Transverse colon (tissue), 4 donors: ENCODE results near the gene SCAI. TPM values are rescaled to one million over a fixed set of nuclear protein-coding genes. Genes with fewer than 3 reads are reported as not detected.

Experiments
- DNase-seq: peaks from one replicate; pipeline ENCODE4 v3.0.0-alpha.2; 2019
- H3K27ac ChIP-seq, 4 donors: fragments of 200-600 bp; sonication (generic); 2 replicates each; pipeline ENCODE4 v1.5.1; 2016 to 2018; ENCODE audit warnings: inconsistent platforms in 4 of 4
- H3K27me3 ChIP-seq: fragments of 200-600 bp; sonication (generic); 2 replicates; pipeline ENCODE4 v1.5.1; 2017; ENCODE audit warnings: inconsistent platforms
- H3K36me3 ChIP-seq, 4 donors: fragments of 200-600 bp; sonication (generic); 2 replicates each; pipeline ENCODE4 v1.5.1; 2017 to 2019; ENCODE audit warnings: inconsistent platforms in 4 of 4
- H3K4me1 ChIP-seq, 4 donors: fragments of 200-600 bp; sonication (generic); 2 replicates each; pipeline ENCODE4 v1.5.1; 2017 to 2020; ENCODE audit warnings: inconsistent platforms in 4 of 4
- H3K4me3 ChIP-seq, 4 donors: fragments of 200-600 bp; sonication (generic); 1 replicate in 1 of 4; 2 replicates in 3 of 4; pipeline versions ENCODE4 v1.5.1 to v1.6.1; 2017 to 2019; ENCODE audit warnings: inconsistent platforms in 4 of 4
- H3K9me3 ChIP-seq, 2 donors: fragments of 200-600 bp; sonication (generic); 2 replicates each; pipeline ENCODE4 v1.5.1; 2017 to 2019; ENCODE audit warnings: inconsistent platforms in 2 of 2
- EP300 ChIP-seq: sonication (generic); formaldehyde crosslinking; IDR thresholded peaks from one replicate; pipeline ENCODE4 v1.6.1; 2017; ENCODE audit warnings: antibody characterized with exemption, low read depth
- POLR2A ChIP-seq: fragments of 450-650 bp; IDR thresholded peaks from one replicate; pipeline ENCODE4 v1.6.1; 2016; ENCODE audit warnings: antibody characterized with exemption, mild to moderate bottlenecking, moderate library complexity
- POLR2AphosphoS5 ChIP-seq, 3 donors: sonication (generic); formaldehyde crosslinking; IDR thresholded peaks; one replicate each; pipeline ENCODE4 v1.6.1; 2016; ENCODE audit warnings: antibody characterized with exemption in 3 of 3
- WGBS, 2 donors: methylation state at CpG; one replicate each; pipeline ENCODE4 v1.1.5; 2018; ENCODE audit warnings: low coverage in 1 of 2; 5-methylcytosine and 5-hydroxymethylcytosine counted together
- in situ Hi-C, 4 donors: fragments of 200-750 bp; cut with MboI; loops; one replicate each; pipeline versions ENCODE4 v1.15.0 to v1.15.1; 2017; ENCODE audit warnings: low sequenced_read_pairs in 3 of 4, low pct_ligation_motif_present in 1 of 4, low pct_unique_long_range_greater_than_20kb in 1 of 4
- intact Hi-C: fragments of 100-400 bp; cut with DNase I; formaldehyde crosslinking; loops from one replicate; pipeline ENCODE4 v1.15.1; 2023; ENCODE audit warnings: low total_unique reads
- total RNA-seq, 4 donors: library from RNA; depleted of rRNA; stranded (reverse); fragments of >200 nt; gene quantifications; one replicate each; pipeline ENCODE4 v1.1.0, GENCODE V29; 2016
- TF ChIP-seq, protein P1 (sequence below), 5 experiments: fragments of 200-600 bp in 3 of 5; fragments of 450-650 bp in 2 of 5; sonication (generic) in 3 of 5; IDR thresholded peaks; 1 replicate in 2 of 5; 2 replicates in 3 of 5; pipeline ENCODE4 v1.5.1; 2016 to 2017; ENCODE audit warnings: antibody characterized with exemption in 5 of 5, inconsistent platforms in 3 of 5, mild to moderate bottlenecking in 2 of 5, moderate library complexity in 1 of 5

SCAI gene
- total RNA-seq, 4 donors from 2014 or later = 10.4 to 38.6 (median 13.2) TPM

DNA sequence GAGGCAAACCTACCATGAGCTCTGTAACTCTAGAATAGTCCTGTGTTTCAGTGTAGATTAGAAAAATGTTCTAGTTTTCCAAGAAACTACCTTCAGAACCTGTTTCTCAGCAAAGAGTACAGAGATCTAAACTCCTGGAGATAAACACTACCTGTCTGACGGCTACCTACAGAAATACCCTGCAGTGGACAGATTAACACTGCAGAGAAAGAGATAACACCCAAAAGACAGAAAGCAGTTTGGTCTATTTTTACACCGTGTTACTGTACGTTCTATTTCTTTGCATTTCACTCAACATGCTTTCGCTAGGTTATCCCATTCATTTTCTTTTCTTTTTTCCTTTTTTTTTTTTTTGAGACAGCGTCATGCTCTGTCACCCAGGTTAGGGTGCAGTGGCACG, 11.6 kb downstream of the SCAI start:
- intact Hi-C loops = no loop called here
- no peak for DNase-seq
- in situ Hi-C loops = loop anchor here in 3 of 4 donors (25.0 kb wide), 2 partner anchors 194 to 344 kb away; partner anchors contain the start of genes GOLGA1 (in 2 of the 3) and OLFML2A (in 2 of the 3)
- WGBS, 2 donors = 92 to 93% methylated on average over 5 to 6 of the region's 6 CpGs
- H3K27me3 ChIP-seq = no peaks in the 10 kb centered on the region
- H3K9me3 ChIP-seq = no peaks in the 10 kb centered on the region
- no peak overlapping the region for H3K27ac ChIP-seq
- H3K4me3 ChIP-seq = no peak overlapping the region
- no peak for TF ChIP-seq POLR2A
- TF ChIP-seq POLR2AphosphoS5 (IDR thresholded peaks at IDR 0.05) = no peak
- TF ChIP-seq, protein P1, sequence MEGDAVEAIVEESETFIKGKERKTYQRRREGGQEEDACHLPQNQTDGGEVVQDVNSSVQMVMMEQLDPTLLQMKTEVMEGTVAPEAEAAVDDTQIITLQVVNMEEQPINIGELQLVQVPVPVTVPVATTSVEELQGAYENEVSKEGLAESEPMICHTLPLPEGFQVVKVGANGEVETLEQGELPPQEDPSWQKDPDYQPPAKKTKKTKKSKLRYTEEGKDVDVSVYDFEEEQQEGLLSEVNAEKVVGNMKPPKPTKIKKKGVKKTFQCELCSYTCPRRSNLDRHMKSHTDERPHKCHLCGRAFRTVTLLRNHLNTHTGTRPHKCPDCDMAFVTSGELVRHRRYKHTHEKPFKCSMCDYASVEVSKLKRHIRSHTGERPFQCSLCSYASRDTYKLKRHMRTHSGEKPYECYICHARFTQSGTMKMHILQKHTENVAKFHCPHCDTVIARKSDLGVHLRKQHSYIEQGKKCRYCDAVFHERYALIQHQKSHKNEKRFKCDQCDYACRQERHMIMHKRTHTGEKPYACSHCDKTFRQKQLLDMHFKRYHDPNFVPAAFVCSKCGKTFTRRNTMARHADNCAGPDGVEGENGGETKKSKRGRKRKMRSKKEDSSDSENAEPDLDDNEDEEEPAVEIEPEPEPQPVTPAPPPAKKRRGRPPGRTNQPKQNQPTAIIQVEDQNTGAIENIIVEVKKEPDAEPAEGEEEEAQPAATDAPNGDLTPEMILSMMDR (IDR thresholded peaks at IDR 0.05) = no peak
- TF ChIP-seq EP300 = no peak
- H3K36me3 ChIP-seq = no peaks in the 10 kb centered on the region
- peaks cover 0 to 2% (median 0%) of the 10 kb centered on the region in 4 donors for H3K4me1 ChIP-seq

DNA sequence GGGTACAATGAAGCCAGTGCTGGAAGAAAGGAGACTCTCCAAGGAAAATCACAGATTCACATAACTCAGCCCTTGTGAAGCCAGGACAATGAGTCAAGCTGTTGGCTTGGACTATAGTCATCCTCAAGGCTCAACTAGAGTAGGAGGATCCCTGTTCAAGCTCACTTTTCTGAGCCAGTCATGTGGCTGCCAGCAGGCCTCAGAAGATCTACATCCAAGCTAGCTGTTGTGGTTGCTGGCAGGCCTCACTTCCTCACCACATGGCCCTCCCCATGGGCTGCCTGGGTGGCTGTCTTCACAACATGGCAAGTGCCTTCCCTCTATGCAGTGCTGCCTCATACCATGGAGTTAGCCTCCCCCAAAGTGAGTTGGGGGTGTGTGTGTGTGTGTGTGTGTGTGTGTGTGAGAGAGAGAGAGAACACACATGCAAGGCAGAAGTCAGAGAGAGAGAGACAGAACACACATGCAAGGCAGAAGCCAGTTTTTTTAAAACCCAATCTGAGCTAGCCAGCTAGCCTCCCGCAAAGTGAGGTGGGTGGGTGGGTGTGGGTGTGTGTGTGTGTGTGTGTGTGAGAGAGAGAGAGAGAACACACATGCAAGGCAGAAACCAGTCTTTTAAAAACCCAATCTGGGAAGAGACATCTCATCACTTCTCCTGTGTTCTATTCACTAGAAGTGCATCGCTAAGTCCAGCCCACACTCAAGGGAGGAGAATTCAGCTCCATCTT, 17.1 kb downstream of the SCAI start:
- in situ Hi-C loops = loop anchor here in 3 of 4 donors (25.0 kb wide), 2 partner anchors 189 to 339 kb away; partner anchors contain the start of genes GOLGA1 (in 2 of the 3) and OLFML2A (in 2 of the 3)
- Histone ChIP-seq H3K4me3 (no peak overlapping the region), H3K36me3 (no peaks in the 10 kb centered on the region), H3K27me3 (no peaks in the 10 kb centered on the region), H3K4me1 (peaks cover 0 to 16% (median 0%) of the 10 kb centered on the region in 4 donors), H3K27ac (peak overlapping the region in 3 of 4 donors; percentile 46 to 61 (median 46)), H3K9me3 (no peaks in the 10 kb centered on the region)
- 78 to 85% methylated on average over 1 to 2 of the region's 2 CpGs for WGBS, 2 donors
- peak; percentile 70 for DNase-seq
- TF ChIP-seq, protein P1 (IDR thresholded peaks at IDR 0.05) = no peak
- TF ChIP-seq POLR2AphosphoS5 (IDR thresholded peaks at IDR 0.05) = peak; percentile 31 to 67 (median 60)
- no peak for TF ChIP-seq EP300
- intact Hi-C loops = no loop called here

DNA sequence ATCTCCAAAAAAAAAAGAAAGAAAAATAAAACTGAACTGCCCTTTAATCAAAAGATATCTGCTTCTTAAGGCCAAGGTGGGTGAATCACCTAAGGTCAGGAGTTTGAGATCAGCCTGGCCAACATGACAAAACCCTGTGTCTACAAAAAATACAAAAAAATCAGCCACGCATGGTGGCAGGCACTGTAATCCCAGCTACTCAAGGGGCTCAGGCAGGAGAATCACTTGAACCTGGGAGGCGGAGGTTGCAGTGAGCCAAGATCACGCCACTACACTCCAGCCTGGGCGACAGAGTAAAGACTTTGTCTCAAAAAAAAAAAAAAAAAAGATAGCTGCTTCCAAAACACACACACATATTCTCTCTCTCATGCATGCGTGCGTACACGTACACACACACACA, 17.8 kb downstream of the SCAI start:
- Histone ChIP-seq H3K4me3 (no peak overlapping the region), H3K27ac (peak overlapping the region; percentile 36 to 61 (median 46)), H3K27me3 (no peaks in the 10 kb centered on the region), H3K4me1 (peaks cover 0 to 22% (median 0%) of the 10 kb centered on the region in 4 donors), H3K9me3 (no peaks in the 10 kb centered on the region), H3K36me3 (no peaks in the 10 kb centered on the region)
- DNase-seq = no peak
- 80 to 83% methylated on average over 5 to 7 of the region's 7 CpGs for WGBS, 2 donors
- in situ Hi-C loops = loop anchor here in 3 of 4 donors (25.0 kb wide), 2 partner anchors 188 to 338 kb away; partner anchors contain the start of genes GOLGA1 (in 2 of the 3) and OLFML2A (in 2 of the 3)
- intact Hi-C loops = no loop called here
- no peak for TF ChIP-seq POLR2AphosphoS5 (IDR thresholded peaks at IDR 0.05)
- TF ChIP-seq, protein P1 (IDR thresholded peaks at IDR 0.05) = no peak

DNA sequence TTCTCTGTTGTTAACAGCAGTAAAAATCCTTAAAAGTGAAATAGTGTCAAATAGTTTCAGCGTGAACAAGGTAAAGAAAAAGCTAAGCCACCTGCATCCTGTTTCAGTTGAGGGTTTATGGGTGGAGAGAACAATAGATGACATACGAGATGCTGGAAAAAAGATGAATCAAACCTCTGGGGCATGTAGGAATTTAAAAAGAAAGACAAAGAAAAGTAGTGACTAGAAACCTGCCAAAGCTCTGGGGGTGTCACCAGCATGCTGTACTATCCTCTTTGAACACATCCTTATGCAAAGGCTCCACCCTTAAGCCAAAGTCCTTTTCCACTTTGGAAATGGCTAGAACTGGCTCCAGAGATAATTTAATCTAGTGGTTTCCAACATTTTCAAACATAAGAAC, 22.2 kb downstream of the SCAI start:
- Histone ChIP-seq H3K27me3 (no peaks in the 10 kb centered on the region), H3K27ac (no peak overlapping the region), H3K36me3 (no peaks in the 10 kb centered on the region), H3K4me1 (peaks cover 0 to 14% (median 0%) of the 10 kb centered on the region in 4 donors), H3K9me3 (no peaks in the 10 kb centered on the region), H3K4me3 (no peak overlapping the region)
- TF ChIP-seq POLR2AphosphoS5 (IDR thresholded peaks at IDR 0.05) (no peak), EP300 (no peak), POLR2A (no peak)
- TF ChIP-seq, protein P1 (IDR thresholded peaks at IDR 0.05) = no peak
- WGBS, 2 donors = 58 to 73% methylated on average over 2 of the region's 2 CpGs
- intact Hi-C loops = no loop called here
- in situ Hi-C loops = no loop called here
- no peak for DNase-seq
